ENCODE results near the gene PDE6H.

DNA sequence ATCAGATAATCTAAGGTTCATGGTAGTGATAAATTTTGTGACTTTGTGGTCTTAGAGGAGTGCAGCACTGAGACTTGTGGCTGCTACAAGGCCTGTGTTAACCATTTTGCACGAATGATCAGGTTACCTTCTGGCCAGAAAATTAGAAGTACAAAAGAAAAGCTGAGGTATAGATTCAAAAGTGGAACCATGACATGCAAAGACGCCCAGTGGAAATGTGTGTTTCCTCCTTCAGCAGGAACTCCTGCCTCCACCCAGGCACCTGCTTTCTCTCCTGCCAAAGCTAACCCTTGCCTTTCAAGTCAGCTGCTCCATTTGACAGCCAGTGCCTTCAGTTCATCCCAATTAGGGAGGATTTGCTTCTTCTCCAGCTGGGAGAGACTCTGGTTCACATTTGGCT is 10.1 kb downstream of the PDE6H start:
- no peak for TF ChIP-seq POLR2AphosphoS5 (IDR thresholded peaks at IDR 0.05; ENCODE audit: low read depth, low read length)
- no peak for TF ChIP-seq POU2F2 (IDR thresholded peaks at IDR 0.05; ENCODE audit: low read depth, low read length)
- no peak for TF ChIP-seq POLR2A (IDR thresholded peaks at IDR 0.05; ENCODE audit: low read depth, low read length)
- no peak for TF ChIP-seq TAF1 (IDR thresholded peaks at IDR 0.05; ENCODE audit: low read depth, low read length)
